ENCODE measurements around the gene NPHP4.

NPHP4 gene

GRCh38 chr1:6016191-6016865, 24.1 kb upstream of the NPHP4 start:
- Mint-ChIP-seq H3K9me3 (no peaks in the 10 kb centered on the region), H3K36me3 (ENCODE audit: insufficient read depth) (peaks cover 22% of the 10 kb centered on the region), H3K4me3 (no peak overlapping the region), H3K4me1 (peaks cover 24% of the 10 kb centered on the region), H3K27me3 (no peaks in the 10 kb centered on the region), H3K27ac (ENCODE audit: low read depth) (no peak overlapping the region)
- DNase-seq (ENCODE audit: low spot score in 2 of 2) = no peak
- ATAC-seq (replicated peaks; ENCODE audit: extremely low read depth, poor library complexity, severe bottlenecking) = no peak

GRCh38 chr1:6014130-6014999, 22.1 kb upstream of the NPHP4 start:
- Mint-ChIP-seq H3K36me3 (ENCODE audit: insufficient read depth) (peaks cover 23% of the 10 kb centered on the region), H3K4me3 (no peak overlapping the region), H3K4me1 (peaks cover 31% of the 10 kb centered on the region), H3K27me3 (no peaks in the 10 kb centered on the region), H3K27ac (ENCODE audit: low read depth) (peak overlapping the region; percentile 90), H3K9me3 (no peaks in the 10 kb centered on the region)
- no peak for DNase-seq (ENCODE audit: low spot score in 2 of 2)
- ATAC-seq (replicated peaks; ENCODE audit: extremely low read depth, poor library complexity, severe bottlenecking) = no peak

- Mint-ChIP-seq H3K9me3 (no peaks in the 10 kb centered on the region), H3K36me3 (ENCODE audit: insufficient read depth) (peaks cover 23% of the 10 kb centered on the region), H3K4me1 (peaks cover 31% of the 10 kb centered on the region), H3K27me3 (no peaks in the 10 kb centered on the region), H3K4me3 (no peak overlapping the region), H3K27ac (ENCODE audit: low read depth) (peak overlapping the region; percentile 90)
- ATAC-seq (replicated peaks; ENCODE audit: extremely low read depth, poor library complexity, severe bottlenecking) = no peak
- DNase-seq (ENCODE audit: low spot score in 2 of 2) = no peak
These were observed 21.3 kb upstream of the NPHP4 start for GRCh38 chr1:6013491-6013890.

GRCh38 chr1:6012529-6013318, 20.5 kb upstream of the NPHP4 start:
- H3K27me3 Mint-ChIP-seq = no peaks in the 10 kb centered on the region
- peaks cover 31% of the 10 kb centered on the region for H3K4me1 Mint-ChIP-seq
- peak; percentile 70 for ATAC-seq (replicated peaks; ENCODE audit: extremely low read depth, poor library complexity, severe bottlenecking)
- peak overlapping the region; percentile 31 for H3K4me3 Mint-ChIP-seq
- peak overlapping the region; percentile 90 for H3K27ac Mint-ChIP-seq (ENCODE audit: low read depth)
- no peaks in the 10 kb centered on the region for H3K9me3 Mint-ChIP-seq
- no peak for DNase-seq (ENCODE audit: low spot score in 2 of 2)
- H3K36me3 Mint-ChIP-seq (ENCODE audit: insufficient read depth) = peaks cover 20% of the 10 kb centered on the region

- Mint-ChIP-seq H3K27me3 (no peaks in the 10 kb centered on the region), H3K4me1 (peaks cover 39% of the 10 kb centered on the region), H3K36me3 (ENCODE audit: insufficient read depth) (peaks cover 19% of the 10 kb centered on the region), H3K9me3 (no peaks in the 10 kb centered on the region), H3K27ac (ENCODE audit: low read depth) (peak overlapping the region; percentile 69), H3K4me3 (no peak overlapping the region)
- ATAC-seq (replicated peaks; ENCODE audit: extremely low read depth, poor library complexity, severe bottlenecking) = no peak
- no peak for DNase-seq (ENCODE audit: low spot score in 2 of 2)
These were observed 19.7 kb upstream of the NPHP4 start for GRCh38 chr1:6011946-6012258.

- DNase-seq (ENCODE audit: low spot score in 2 of 2) (no peak), ATAC-seq (replicated peaks; ENCODE audit: extremely low read depth, poor library complexity, severe bottlenecking) (no peak)
- H3K36me3 Mint-ChIP-seq (ENCODE audit: insufficient read depth) = peaks cover 19% of the 10 kb centered on the region
- peak overlapping the region; percentile 48 for H3K4me3 Mint-ChIP-seq
- H3K27ac Mint-ChIP-seq (ENCODE audit: low read depth) = peak overlapping the region; percentile 84
- H3K9me3 Mint-ChIP-seq = no peaks in the 10 kb centered on the region
- H3K4me1 Mint-ChIP-seq = peaks cover 43% of the 10 kb centered on the region
- H3K27me3 Mint-ChIP-seq = no peaks in the 10 kb centered on the region
These were observed 19.1 kb upstream of the NPHP4 start for GRCh38 chr1:6011161-6011945.

GRCh38 chr1:6010554-6010953, 18.3 kb upstream of the NPHP4 start:
- DNase-seq (ENCODE audit: low spot score in 2 of 2) = no peak
- H3K27ac Mint-ChIP-seq (ENCODE audit: low read depth) = peak overlapping the region; percentile 84
- no peaks in the 10 kb centered on the region for H3K27me3 Mint-ChIP-seq
- peaks cover 43% of the 10 kb centered on the region for H3K4me1 Mint-ChIP-seq
- peak overlapping the region; percentile 48 for H3K4me3 Mint-ChIP-seq
- H3K36me3 Mint-ChIP-seq (ENCODE audit: insufficient read depth) = peaks cover 19% of the 10 kb centered on the region
- H3K9me3 Mint-ChIP-seq = no peaks in the 10 kb centered on the region
- ATAC-seq (replicated peaks; ENCODE audit: extremely low read depth, poor library complexity, severe bottlenecking) = no peak

GRCh38 chr1:6009120-6010040, 17.2 kb upstream of the NPHP4 start:
- no peaks in the 10 kb centered on the region for H3K27me3 Mint-ChIP-seq
- no peak overlapping the region for H3K4me3 Mint-ChIP-seq
- no peaks in the 10 kb centered on the region for H3K9me3 Mint-ChIP-seq
- no peak overlapping the region for H3K27ac Mint-ChIP-seq (ENCODE audit: low read depth)
- DNase-seq (ENCODE audit: low spot score in 2 of 2) = no peak
- H3K4me1 Mint-ChIP-seq = peaks cover 43% of the 10 kb centered on the region
- no peak for ATAC-seq (replicated peaks; ENCODE audit: extremely low read depth, poor library complexity, severe bottlenecking)
- H3K36me3 Mint-ChIP-seq (ENCODE audit: insufficient read depth) = peaks cover 20% of the 10 kb centered on the region

- no peaks in the 10 kb centered on the region for H3K27me3 Mint-ChIP-seq
- H3K36me3 Mint-ChIP-seq (ENCODE audit: insufficient read depth) = peaks cover 17% of the 10 kb centered on the region
- peaks cover 37% of the 10 kb centered on the region for H3K4me1 Mint-ChIP-seq
- H3K4me3 Mint-ChIP-seq = no peak overlapping the region
- ATAC-seq (replicated peaks; ENCODE audit: extremely low read depth, poor library complexity, severe bottlenecking) = no peak
- DNase-seq (ENCODE audit: low spot score in 2 of 2) = no peak
- no peaks in the 10 kb centered on the region for H3K9me3 Mint-ChIP-seq
- H3K27ac Mint-ChIP-seq (ENCODE audit: low read depth) = no peak overlapping the region
These were observed 16.5 kb upstream of the NPHP4 start for GRCh38 chr1:6008696-6009095.

GRCh38 chr1:6008084-6008415, 15.8 kb upstream of the NPHP4 start:
- no peak overlapping the region for H3K27ac Mint-ChIP-seq (ENCODE audit: low read depth)
- no peaks in the 10 kb centered on the region for H3K27me3 Mint-ChIP-seq
- ATAC-seq (replicated peaks; ENCODE audit: extremely low read depth, poor library complexity, severe bottlenecking) (no peak), DNase-seq (ENCODE audit: low spot score in 2 of 2) (no peak)
- H3K36me3 Mint-ChIP-seq (ENCODE audit: insufficient read depth) = peaks cover 16% of the 10 kb centered on the region
- no peaks in the 10 kb centered on the region for H3K9me3 Mint-ChIP-seq
- peaks cover 39% of the 10 kb centered on the region for H3K4me1 Mint-ChIP-seq
- no peak overlapping the region for H3K4me3 Mint-ChIP-seq

- DNase-seq (ENCODE audit: low spot score in 2 of 2) = no peak
- peak; percentile 87 for ATAC-seq (replicated peaks; ENCODE audit: extremely low read depth, poor library complexity, severe bottlenecking)
- Mint-ChIP-seq H3K4me1 (peaks cover 34% of the 10 kb centered on the region), H3K27ac (ENCODE audit: low read depth) (no peak overlapping the region), H3K9me3 (no peaks in the 10 kb centered on the region), H3K36me3 (ENCODE audit: insufficient read depth) (peaks cover 14% of the 10 kb centered on the region), H3K4me3 (peak overlapping the region; percentile 64), H3K27me3 (no peaks in the 10 kb centered on the region)
These were observed 15.3 kb upstream of the NPHP4 start for GRCh38 chr1:6007318-6008083.

Data from central memory CD8-positive, alpha-beta T cell (primary cell).